A549 (cell line): Measurements from ENCODE around the gene PRRG3. TPM values are rescaled to one million over a fixed set of nuclear protein-coding genes. Genes with fewer than 3 reads are reported as not detected.
A peak's percentile ranks its signal among the peaks of the same experiment; 100 is the strongest.

Experiments used
- ATAC-seq, 2 experiments: fragments of 200-7000 bp in 1 of 2; fragments of >200 bp in 1 of 2; cut with Nextera tagmentation in 1 of 2; cut with Tn5 transposase in 1 of 2; 3 replicates each; pipeline versions ENCODE4 v1.8.0 to v1.9.1; 2018 to 2020; ENCODE audit warnings: mild to moderate bottlenecking in 1 of 2, moderate library complexity in 1 of 2
- CTCF ChIA-PET: fragments of 300-600 bp; sonication (Branson Sonifier 250); formaldehyde crosslinking; extraction: SDS; loops from one replicate; lab custom pipeline; 2021; ENCODE audit warnings: antibody characterized with exemption, inconsistent platforms; lab: Yijun Ruan, JAX
- POLR2A ChIA-PET: fragments of 350-600 bp; formaldehyde crosslinking; extraction: SDS; loops from one replicate; lab custom pipeline; 2021; ENCODE audit warnings: antibody characterized with exemption, inconsistent platforms; lab: Yijun Ruan, JAX
- DNase-seq, 2 experiments: peaks; one replicate each; pipeline versions ENCODE4 v3.0.0 to v3.0.0-alpha.2; 2011 to 2016; ENCODE audit warnings: low read depth in 1 of 2, low spot score in 1 of 2
- FAIRE-seq: peaks from 2 replicates; lab custom pipeline; 2011; peaks lifted over from hg19 to GRCh38; lab: Jason Lieb, UNC
- H3K27ac ChIP-seq, 2 experiments: fragments of >200 bp; sonication (Bioruptor Twin); formaldehyde crosslinking; 3 replicates each; pipeline ENCODE4 v1.5.1; 2016 to 2017
- H3K4me1 ChIP-seq: fragments of >200 bp; sonication (Bioruptor Twin); formaldehyde crosslinking; 3 replicates; pipeline ENCODE4 v1.6.1; 2016
- H3K4me2 ChIP-seq: fragments of >200 bp; sonication (Bioruptor Twin); formaldehyde crosslinking; 3 replicates; pipeline ENCODE4 v1.6.1; 2016
- H3K4me3 ChIP-seq: fragments of >200 bp; sonication (Bioruptor Twin); formaldehyde crosslinking; 3 replicates; pipeline ENCODE4 v1.5.1; 2016
- H3K9me3 ChIP-seq: fragments of >200 bp; sonication (Bioruptor Twin); formaldehyde crosslinking; 3 replicates; pipeline ENCODE4 v1.6.1; 2016
- BHLHE40 ChIP-seq: IDR thresholded peaks from 2 replicates; pipeline ENCODE4 v1.6.1; 2012; ENCODE audit warnings: low read depth, low read length, inconsistent platforms
- CHD2 ChIP-seq: fragments of 150-350 bp; IDR thresholded peaks from 2 replicates; pipeline ENCODE4 v1.6.1; 2014; ENCODE audit warnings: low read length; ENCODE audit not compliant: partially characterized antibody
- EHF ChIP-seq: fragments of 250-450 bp; sonication (Bioruptor Pico); IDR thresholded peaks from 2 replicates; pipeline ENCODE4 v1.5.0; 2020; ENCODE audit warnings: mild to moderate bottlenecking
- EHMT2 ChIP-seq: fragments of 200-600 bp; sonication (generic); IDR thresholded peaks from 2 replicates; pipeline ENCODE4 v1.6.1; 2016; ENCODE audit warnings: antibody characterized with exemption, low read depth, mild to moderate bottlenecking, moderate library complexity
- FOXS1 ChIP-seq: fragments of 250-450 bp; sonication (Bioruptor Pico); IDR thresholded peaks from 2 replicates; pipeline ENCODE4 v1.5.0; 2020; ENCODE audit warnings: mild to moderate bottlenecking, moderate library complexity
- GATA3 ChIP-seq: IDR thresholded peaks from 2 replicates; pipeline ENCODE4 v1.6.1; 2012; ENCODE audit warnings: borderline replicate concordance
- HDAC2 ChIP-seq: fragments of 200-600 bp; sonication (generic); IDR thresholded peaks from 2 replicates; pipeline ENCODE4 v1.6.1; 2016
- HOXA7 ChIP-seq: fragments of 250-450 bp; sonication (Bioruptor Pico); IDR thresholded peaks from 2 replicates; pipeline ENCODE4 v1.5.0; 2020; ENCODE audit warnings: mild to moderate bottlenecking, moderate library complexity
- HOXB13 ChIP-seq: fragments of 250-450 bp; sonication (Bioruptor Pico); IDR thresholded peaks from 2 replicates; pipeline ENCODE4 v1.5.0; 2020; ENCODE audit warnings: low read depth, mild to moderate bottlenecking, moderate library complexity
- JUN ChIP-seq, 2 experiments: fragments of >200 bp; sonication (Bioruptor Twin); formaldehyde crosslinking; IDR thresholded peaks; 2 replicates in 1 of 2; 3 replicates in 1 of 2; pipeline ENCODE4 v1.6.1; 2016 to 2017
- MAFK ChIP-seq: fragments of 450-650 bp; IDR thresholded peaks from 2 replicates; pipeline ENCODE4 v1.6.1; 2014; ENCODE audit not compliant: partially characterized antibody
- MAZ ChIP-seq: fragments of 150-350 bp; IDR thresholded peaks from 2 replicates; pipeline ENCODE4 v1.6.1; 2014; ENCODE audit warnings: antibody characterized with exemption, low read depth, low read length, borderline replicate concordance
- NPAS2 ChIP-seq: fragments of 250-450 bp; sonication (Bioruptor Pico); IDR thresholded peaks from 2 replicates; pipeline ENCODE4 v1.8.0; 2022; ENCODE audit warnings: mild to moderate bottlenecking, moderate library complexity, borderline replicate concordance
- PBX3 ChIP-seq: IDR thresholded peaks from 2 replicates; pipeline ENCODE4 v1.6.1; 2012
- RAD21 ChIP-seq, 2 experiments: fragments of >200 bp in 1 of 2; sonication (Bioruptor Twin) in 1 of 2; formaldehyde crosslinking in 1 of 2; IDR thresholded peaks in 1 of 2; conservative IDR thresholded peaks in 1 of 2; 2 replicates in 1 of 2; 3 replicates in 1 of 2; pipeline ENCODE4 v1.6.1; 2012 to 2018; ENCODE audit warnings: inconsistent platforms in 1 of 2
- REST ChIP-seq: fragments of 200-600 bp; sonication (generic); IDR thresholded peaks from 2 replicates; pipeline ENCODE4 v1.6.1; 2016; ENCODE audit warnings: antibody characterized with exemption, mild to moderate bottlenecking, moderate library complexity
- RNF2 ChIP-seq: fragments of 200-600 bp; sonication (generic); IDR thresholded peaks from 2 replicates; pipeline ENCODE4 v1.6.1; 2016; ENCODE audit warnings: low read depth, mild to moderate bottlenecking, antibody characterized with exemption, moderate library complexity, borderline replicate concordance
- SMC3 ChIP-seq: fragments of >200 bp; sonication (Bioruptor Twin); formaldehyde crosslinking; IDR thresholded peaks from 3 replicates; pipeline ENCODE4 v1.6.1; 2018; ENCODE audit warnings: inconsistent platforms
- SREBF2 ChIP-seq: fragments of 450-650 bp; IDR thresholded peaks from 2 replicates; pipeline ENCODE4 v1.6.1; 2014; ENCODE audit warnings: mild to moderate bottlenecking, moderate library complexity
- TFCP2L1 ChIP-seq: fragments of 250-450 bp; sonication (Bioruptor Pico); IDR thresholded peaks from 2 replicates; pipeline ENCODE4 v1.5.0; 2021; ENCODE audit warnings: mild to moderate bottlenecking
- ZC3H11A ChIP-seq: fragments of 450-650 bp; IDR thresholded peaks from 2 replicates; pipeline ENCODE4 v1.6.1; 2014; ENCODE audit warnings: antibody characterized with exemption, mild to moderate bottlenecking
- ZNF302 ChIP-seq: fragments of 250-450 bp; sonication (Bioruptor Pico); IDR thresholded peaks from 2 replicates; pipeline ENCODE4 v1.9.0; 2021; ENCODE audit warnings: inconsistent platforms, mild to moderate bottlenecking, moderate library complexity
- WGBS: methylation state at CpG from one replicate; pipeline ENCODE4 v1.1.6; 2017; ENCODE audit errors: missing lambda C conversion rate; 5-methylcytosine and 5-hydroxymethylcytosine counted together
- polyA plus RNA-seq, 4 experiments: library from polyadenylated mRNA; depleted of rRNA in 3 of 4; stranded (reverse); fragments of >200 nt; fragmentation: RNase III in 1 of 4; extraction: RNeasy Plus Mini Kit Qiagen cat#74134 plus additional on column Dnase treatment in 1 of 4; gene quantifications; 2 replicates in 3 of 4; 3 replicates in 1 of 4; pipeline ENCODE4 v1.2.3, GENCODE V29; 2011 to 2017
- TF ChIP-seq, protein P1 (sequence below): fragments of 150-350 bp; IDR thresholded peaks from 2 replicates; pipeline ENCODE4 v1.6.1; 2014; ENCODE audit warnings: low read depth, mild to moderate bottlenecking, low read length
- TF ChIP-seq, protein P2 (sequence below): IDR thresholded peaks from 2 replicates; pipeline ENCODE4 v1.6.1; 2012
- TF ChIP-seq, protein P3 (sequence below): fragments of >200 bp; sonication (Bioruptor Twin); formaldehyde crosslinking; IDR thresholded peaks from 3 replicates; pipeline ENCODE4 v1.5.1; 2016

The PRRG3 gene
- polyA plus RNA-seq, 2 of the 4 experiments (the other 2 are of a cell fraction), result not detected

DNA sequence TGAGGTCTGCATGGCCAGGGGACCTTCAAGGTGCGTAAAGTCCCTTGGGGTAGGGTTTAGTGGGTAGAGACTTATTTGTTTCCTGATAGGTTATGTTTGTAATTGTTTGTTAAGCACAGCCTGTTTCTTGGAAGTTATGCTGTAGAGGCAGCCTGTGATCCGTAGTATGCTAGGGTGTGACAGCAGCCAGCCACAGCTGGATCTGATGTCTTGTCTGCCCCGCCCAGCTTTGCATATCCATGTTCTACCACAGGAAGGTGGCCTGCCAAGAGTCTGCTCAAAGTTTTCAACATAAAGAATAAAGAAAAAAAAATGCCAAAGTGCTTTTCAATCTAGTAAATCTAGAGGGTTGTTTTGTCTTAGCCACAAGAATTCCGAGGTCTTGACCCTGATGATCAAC is 19.1 kb upstream of the PRRG3 start:
- POLR2A ChIA-PET, result no interaction called here
- TF ChIP-seq HOXB13 (no peak), RNF2 (no peak), JUN (IDR thresholded peaks at IDR 0.05) (no peak), MAFK (no peak), ZNF302 (no peak), HDAC2 (no peak), HOXA7 (CRISPR knock-in tag) (no peak), GATA3 (no peak), TFCP2L1 (CRISPR knock-in tag) (no peak)
- TF ChIP-seq, protein P1, sequence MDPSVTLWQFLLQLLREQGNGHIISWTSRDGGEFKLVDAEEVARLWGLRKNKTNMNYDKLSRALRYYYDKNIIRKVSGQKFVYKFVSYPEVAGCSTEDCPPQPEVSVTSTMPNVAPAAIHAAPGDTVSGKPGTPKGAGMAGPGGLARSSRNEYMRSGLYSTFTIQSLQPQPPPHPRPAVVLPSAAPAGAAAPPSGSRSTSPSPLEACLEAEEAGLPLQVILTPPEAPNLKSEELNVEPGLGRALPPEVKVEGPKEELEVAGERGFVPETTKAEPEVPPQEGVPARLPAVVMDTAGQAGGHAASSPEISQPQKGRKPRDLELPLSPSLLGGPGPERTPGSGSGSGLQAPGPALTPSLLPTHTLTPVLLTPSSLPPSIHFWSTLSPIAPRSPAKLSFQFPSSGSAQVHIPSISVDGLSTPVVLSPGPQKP, result no peak
- TF ChIP-seq, all 56 proteins: peak for 0
- Histone ChIP-seq H3K9me3 (no peaks in the 10 kb centered on the region), H3K4me1 (no peaks in the 10 kb centered on the region), H3K4me2 (no peak overlapping the region), H3K27ac (no peak overlapping the region), H3K4me3 (no peak overlapping the region)
- FAIRE-seq (no peak), ATAC-seq (no peak), DNase-seq (no peak)
- 23% methylated on average over 4 of the region's 4 CpGs for WGBS
- CTCF ChIA-PET, result no interaction called here

DNA sequence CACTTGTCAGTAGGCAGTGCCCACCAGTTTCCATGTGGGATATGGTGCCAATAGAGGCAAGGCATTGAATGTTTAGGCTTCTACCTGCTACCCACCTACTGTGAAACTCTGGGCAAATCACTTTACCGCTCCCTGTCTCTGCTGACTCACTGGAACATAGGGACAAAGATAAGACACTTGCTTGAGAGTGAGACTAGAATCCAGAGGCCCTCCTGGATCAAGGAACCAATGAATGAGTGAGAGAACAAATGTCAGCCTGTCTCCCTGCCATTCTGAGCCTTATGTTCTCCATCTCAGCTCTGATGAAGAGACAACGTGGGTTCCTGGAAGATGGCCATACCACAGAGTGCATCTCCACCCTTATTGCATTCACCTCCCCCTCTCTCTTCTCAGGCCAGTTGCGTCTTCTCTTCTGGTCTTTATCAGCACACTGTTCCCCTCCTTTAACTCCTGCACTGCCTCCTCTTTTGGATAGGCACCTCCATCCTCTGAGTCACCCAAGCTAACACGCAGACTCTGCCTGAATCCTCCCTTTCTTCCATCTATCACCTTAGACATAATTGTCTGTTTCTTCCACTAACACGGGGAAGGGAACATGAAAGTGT is 15.4 kb upstream of the PRRG3 start:
- TF ChIP-seq SREBF2 (no peak), FOXS1 (CRISPR knock-in tag) (no peak), SMC3 (no peak), MAZ (no peak), ZC3H11A (no peak), GATA3 (no peak), CHD2 (no peak)
- TF ChIP-seq, protein P2, sequence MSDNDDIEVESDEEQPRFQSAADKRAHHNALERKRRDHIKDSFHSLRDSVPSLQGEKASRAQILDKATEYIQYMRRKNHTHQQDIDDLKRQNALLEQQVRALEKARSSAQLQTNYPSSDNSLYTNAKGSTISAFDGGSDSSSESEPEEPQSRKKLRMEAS, result no peak
- ChIA-PET POLR2A (no interaction called here), CTCF (interaction anchor here (0.6 to 2.2 kb wide), 7 partner anchors 23 to 630 kb away, joined by 3 to 7 read pairs (median 4); no protein-coding TSS in a partner anchor)
- H3K4me1 ChIP-seq, result no peaks in the 10 kb centered on the region
- 27% methylated on average over 5 of the region's 5 CpGs for WGBS
- no peak overlapping the region for H3K4me3 ChIP-seq
- H3K27ac ChIP-seq, result no peak overlapping the region
- H3K9me3 ChIP-seq, result no peaks in the 10 kb centered on the region
- H3K4me2 ChIP-seq, result no peak overlapping the region
- no peak for DNase-seq
- ATAC-seq, result no peak
- peak; percentile 36 for FAIRE-seq

DNA sequence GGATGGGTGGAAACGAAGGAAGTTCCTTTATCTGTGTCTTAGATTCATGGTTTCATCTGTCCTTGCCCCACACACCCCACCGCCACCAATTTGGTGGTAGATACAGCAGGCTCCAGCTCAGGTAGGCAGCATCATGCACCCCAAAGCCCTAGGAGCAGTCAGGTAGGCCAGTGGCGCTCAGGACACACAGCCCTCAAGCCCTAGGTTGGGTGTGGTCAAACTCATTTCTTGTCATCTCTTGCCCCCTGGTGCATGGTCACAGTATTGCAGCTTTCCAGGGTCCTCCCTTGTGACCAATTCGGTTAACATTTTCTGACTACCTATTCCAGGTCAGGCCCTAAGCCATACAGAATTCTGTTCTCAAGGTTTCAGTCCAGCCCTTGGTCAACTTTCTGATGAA is 14.5 kb upstream of the PRRG3 start:
- H3K4me2 ChIP-seq, result no peak overlapping the region
- no peaks in the 10 kb centered on the region for H3K9me3 ChIP-seq
- ChIA-PET CTCF (interaction anchor here (0.6 to 2.2 kb wide), 10 partner anchors 23 to 531 kb away, joined by 3 to 7 read pairs (median 4); no protein-coding TSS in a partner anchor), POLR2A (no interaction called here)
- H3K27ac ChIP-seq, result no peak overlapping the region
- TF ChIP-seq TFCP2L1 (CRISPR knock-in tag) (no peak), SMC3 (peak; percentile 76), HOXA7 (CRISPR knock-in tag) (no peak), NPAS2 (CRISPR knock-in tag) (no peak), BHLHE40 (no peak), PBX3 (no peak), EHF (CRISPR knock-in tag) (no peak), EHMT2 (no peak), REST (no peak), RAD21 (conservative IDR thresholded peaks at IDR 0.05 in 1 of 2, IDR thresholded peaks at IDR 0.05 in 1 of 2) (peak; percentile 70 to 87), HOXB13 (no peak)
- TF ChIP-seq, protein P3, sequence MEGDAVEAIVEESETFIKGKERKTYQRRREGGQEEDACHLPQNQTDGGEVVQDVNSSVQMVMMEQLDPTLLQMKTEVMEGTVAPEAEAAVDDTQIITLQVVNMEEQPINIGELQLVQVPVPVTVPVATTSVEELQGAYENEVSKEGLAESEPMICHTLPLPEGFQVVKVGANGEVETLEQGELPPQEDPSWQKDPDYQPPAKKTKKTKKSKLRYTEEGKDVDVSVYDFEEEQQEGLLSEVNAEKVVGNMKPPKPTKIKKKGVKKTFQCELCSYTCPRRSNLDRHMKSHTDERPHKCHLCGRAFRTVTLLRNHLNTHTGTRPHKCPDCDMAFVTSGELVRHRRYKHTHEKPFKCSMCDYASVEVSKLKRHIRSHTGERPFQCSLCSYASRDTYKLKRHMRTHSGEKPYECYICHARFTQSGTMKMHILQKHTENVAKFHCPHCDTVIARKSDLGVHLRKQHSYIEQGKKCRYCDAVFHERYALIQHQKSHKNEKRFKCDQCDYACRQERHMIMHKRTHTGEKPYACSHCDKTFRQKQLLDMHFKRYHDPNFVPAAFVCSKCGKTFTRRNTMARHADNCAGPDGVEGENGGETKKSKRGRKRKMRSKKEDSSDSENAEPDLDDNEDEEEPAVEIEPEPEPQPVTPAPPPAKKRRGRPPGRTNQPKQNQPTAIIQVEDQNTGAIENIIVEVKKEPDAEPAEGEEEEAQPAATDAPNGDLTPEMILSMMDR, result peak; percentile 47
- DNase-seq (peak; percentile 13 to 58), ATAC-seq (peak; percentile 74 to 94), FAIRE-seq (peak; percentile 93)
- H3K4me3 ChIP-seq, result no peak overlapping the region
- no peaks in the 10 kb centered on the region for H3K4me1 ChIP-seq
- WGBS, result 16% methylated on average over 3 of the region's 4 CpGs
